Osteoblast (primary cell): ENCODE data around the gene TELO2. TPM values are rescaled to one million over a fixed set of nuclear protein-coding genes. Genes with fewer than 3 reads are reported as not detected.
"Not testable (repeated sequence)": the region's sequence is repeated elsewhere in the genome, so short reads cannot be mapped to it uniquely, and the experiment has no call there.

Source experiments
- DNase-seq: peaks from one replicate; pipeline ENCODE4 v3.0.0; 2011; ENCODE audit warnings: low spot score, mixed read lengths; ENCODE audit not compliant: insufficient read length; ENCODE audit errors: missing footprints
- H2AFZ ChIP-seq: 2 replicates; pipeline ENCODE4 v1.6.0; 2011; ENCODE audit warnings: mild to moderate bottlenecking, low read length
- H3K27ac ChIP-seq: 2 replicates; pipeline ENCODE4 v1.5.1; 2011; ENCODE audit warnings: mild to moderate bottlenecking, low read depth, low read length, moderate library complexity
- H3K27me3 ChIP-seq: 2 replicates; pipeline ENCODE4 v1.6.0; 2012; ENCODE audit warnings: mild to moderate bottlenecking, control low read depth, inconsistent platforms, low read length, moderate library complexity; ENCODE audit not compliant: insufficient read depth
- H3K36me3 ChIP-seq: 2 replicates; pipeline ENCODE4 v1.5.1; 2011; ENCODE audit warnings: mild to moderate bottlenecking, low read length, control low read depth, moderate library complexity; ENCODE audit not compliant: insufficient read depth
- H3K4me1 ChIP-seq: 2 replicates; pipeline ENCODE4 v1.5.1; 2011; ENCODE audit warnings: mild to moderate bottlenecking, low read length, control low read depth, moderate library complexity; ENCODE audit not compliant: insufficient read depth
- H3K4me2 ChIP-seq: 2 replicates; pipeline ENCODE4 v1.6.0; 2011; ENCODE audit warnings: mild to moderate bottlenecking, low read length; ENCODE audit not compliant: insufficient read depth
- H3K4me3 ChIP-seq: fragments of 200-600 bp; sonication (generic); 3 replicates; pipeline ENCODE4 v1.5.1; 2012; ENCODE audit warnings: mild to moderate bottlenecking, low read length, inconsistent platforms; ENCODE audit not compliant: insufficient read depth
- H3K79me2 ChIP-seq: 2 replicates; pipeline ENCODE4 v1.6.0; 2012; ENCODE audit warnings: mild to moderate bottlenecking, low read length, control low read depth, inconsistent platforms; ENCODE audit not compliant: insufficient read depth
- H3K9me3 ChIP-seq: 2 replicates; pipeline ENCODE4 v1.5.1; 2011; ENCODE audit warnings: low read depth, low read length, control low read depth
- H4K20me1 ChIP-seq: 2 replicates; pipeline ENCODE4 v1.6.0; 2012; ENCODE audit warnings: mild to moderate bottlenecking, low read length, control low read depth; ENCODE audit not compliant: insufficient read depth
- total RNA-seq: library from RNA; depleted of rRNA; stranded (reverse); fragments of >200 nt; gene quantifications from 2 replicates; pipeline ENCODE4 v1.2.3, GENCODE V29; 2012
- TF ChIP-seq, protein P1 (sequence below): IDR thresholded peaks from 2 replicates; pipeline ENCODE4 v1.5.1; 2011; ENCODE audit warnings: mild to moderate bottlenecking, low read depth, low read length, moderate library complexity; ENCODE audit errors: extremely low read depth

TELO2 gene
- total RNA-seq, 1 donor: 18.1 TPM

DNA sequence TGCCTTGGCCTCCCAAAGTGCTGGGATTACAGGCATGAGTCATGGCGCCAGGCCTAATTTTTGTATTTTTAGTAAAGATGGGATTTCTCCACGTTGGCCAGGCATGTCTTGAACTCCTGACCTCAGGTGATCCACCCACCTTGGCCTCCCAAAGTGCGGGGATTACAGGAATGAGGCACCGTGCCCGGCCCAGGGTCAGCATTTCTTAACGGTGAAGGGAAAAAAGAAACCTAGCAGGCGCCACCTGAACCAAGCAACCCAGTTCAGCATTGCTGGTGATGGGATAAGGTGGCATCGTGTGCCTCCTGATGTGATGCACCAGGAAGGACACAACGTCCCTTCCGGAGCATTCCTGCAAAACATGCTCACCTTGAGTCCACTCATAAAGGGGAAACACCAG lies 16.1 kb upstream of the TELO2 start:
- H3K27ac ChIP-seq: no peak overlapping the region
- peaks cover 32% of the 10 kb centered on the region for H3K79me2 ChIP-seq
- peaks cover 13% of the 10 kb centered on the region for H3K4me1 ChIP-seq
- no peaks in the 10 kb centered on the region for H3K36me3 ChIP-seq
- H3K9me3 ChIP-seq: peaks cover 2% of the 10 kb centered on the region
- H3K4me3 ChIP-seq: no peak overlapping the region
- H4K20me1 ChIP-seq: no peaks in the 10 kb centered on the region
- no peak for DNase-seq
- TF ChIP-seq, protein P1, sequence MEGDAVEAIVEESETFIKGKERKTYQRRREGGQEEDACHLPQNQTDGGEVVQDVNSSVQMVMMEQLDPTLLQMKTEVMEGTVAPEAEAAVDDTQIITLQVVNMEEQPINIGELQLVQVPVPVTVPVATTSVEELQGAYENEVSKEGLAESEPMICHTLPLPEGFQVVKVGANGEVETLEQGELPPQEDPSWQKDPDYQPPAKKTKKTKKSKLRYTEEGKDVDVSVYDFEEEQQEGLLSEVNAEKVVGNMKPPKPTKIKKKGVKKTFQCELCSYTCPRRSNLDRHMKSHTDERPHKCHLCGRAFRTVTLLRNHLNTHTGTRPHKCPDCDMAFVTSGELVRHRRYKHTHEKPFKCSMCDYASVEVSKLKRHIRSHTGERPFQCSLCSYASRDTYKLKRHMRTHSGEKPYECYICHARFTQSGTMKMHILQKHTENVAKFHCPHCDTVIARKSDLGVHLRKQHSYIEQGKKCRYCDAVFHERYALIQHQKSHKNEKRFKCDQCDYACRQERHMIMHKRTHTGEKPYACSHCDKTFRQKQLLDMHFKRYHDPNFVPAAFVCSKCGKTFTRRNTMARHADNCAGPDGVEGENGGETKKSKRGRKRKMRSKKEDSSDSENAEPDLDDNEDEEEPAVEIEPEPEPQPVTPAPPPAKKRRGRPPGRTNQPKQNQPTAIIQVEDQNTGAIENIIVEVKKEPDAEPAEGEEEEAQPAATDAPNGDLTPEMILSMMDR: no peak
- H3K4me2 ChIP-seq: no peak overlapping the region
- no peak overlapping the region for H2AFZ ChIP-seq
- no peaks in the 10 kb centered on the region for H3K27me3 ChIP-seq

DNA sequence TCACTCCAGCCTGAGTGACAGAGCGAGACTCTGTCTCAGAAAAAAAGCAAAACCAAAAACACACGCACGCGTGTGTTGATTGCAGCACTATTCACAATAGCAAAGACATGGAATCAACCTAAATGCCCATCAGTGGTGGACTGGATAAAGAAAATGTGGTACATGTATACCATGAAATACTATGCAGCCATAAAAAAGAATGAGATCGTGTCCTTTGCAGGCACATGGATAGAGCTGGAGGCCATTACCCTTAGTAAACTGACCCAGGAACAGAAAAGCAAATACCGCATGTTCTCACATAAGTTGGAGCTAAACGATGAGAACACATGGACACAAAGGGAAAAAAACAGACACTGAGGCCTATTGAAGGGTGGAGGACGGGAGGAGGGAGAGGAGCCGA lies 14.2 kb upstream of the TELO2 start:
- H3K27me3 ChIP-seq, H4K20me1 ChIP-seq, DNase-seq, H3K36me3 ChIP-seq, H3K4me2 ChIP-seq, H2AFZ ChIP-seq, H3K4me3 ChIP-seq, H3K9me3 ChIP-seq, H3K27ac ChIP-seq: not testable (repeated sequence)
- Histone ChIP-seq H3K4me1 (peaks cover 11% of the 10 kb centered on the region), H3K79me2 (peaks cover 16% of the 10 kb centered on the region)

DNA sequence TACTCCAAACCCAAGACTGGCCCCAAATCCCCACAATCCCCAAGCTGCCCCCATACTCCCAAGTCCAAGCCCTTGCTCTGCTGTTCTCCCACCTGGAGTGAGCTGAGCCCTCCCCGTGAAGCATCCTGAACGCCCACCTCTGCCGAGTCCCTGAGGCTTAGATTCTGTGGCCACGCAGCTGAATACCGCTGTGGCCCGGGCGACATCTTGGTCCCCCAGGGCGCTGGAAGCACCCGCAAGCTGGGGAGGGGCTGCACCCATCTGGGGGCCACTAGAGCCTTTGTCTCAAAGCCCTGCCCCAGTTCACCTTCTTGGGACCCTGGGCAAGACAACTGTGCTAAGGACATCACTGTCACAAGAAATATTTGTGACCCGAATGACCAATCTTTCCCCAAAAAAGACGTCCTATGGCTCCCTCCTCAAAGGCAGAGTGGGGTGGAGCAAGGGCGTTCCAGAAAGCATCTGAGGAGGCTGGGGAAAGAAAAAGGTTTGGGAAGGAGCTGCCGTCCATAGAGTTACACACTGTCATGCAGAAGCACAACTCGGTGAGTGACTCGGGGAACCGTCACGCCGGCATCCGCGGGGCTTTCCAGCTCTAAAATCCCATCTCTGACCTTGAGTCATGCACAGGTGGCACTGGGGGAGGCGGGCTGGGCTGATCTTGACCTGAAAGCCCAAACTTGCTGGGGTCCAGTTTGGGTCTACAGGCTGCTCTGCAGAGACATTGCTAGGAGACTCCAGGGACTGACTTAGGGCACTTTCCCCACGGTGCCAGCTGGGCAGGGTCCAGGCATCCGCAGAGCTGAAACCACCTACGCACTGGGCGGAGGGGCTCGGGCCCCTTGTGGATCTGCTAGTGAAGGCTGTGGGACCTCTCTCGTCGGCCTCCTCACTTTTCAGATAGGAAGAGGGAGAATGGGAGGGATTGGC lies 11.0 kb upstream of the TELO2 start:
- H3K79me2 ChIP-seq: no peaks in the 10 kb centered on the region
- H3K9me3 ChIP-seq: peaks cover under 1% of the 10 kb centered on the region
- no peaks in the 10 kb centered on the region for H3K27me3 ChIP-seq
- H3K4me3 ChIP-seq: no peak overlapping the region
- no peak overlapping the region for H3K4me2 ChIP-seq
- no peaks in the 10 kb centered on the region for H3K4me1 ChIP-seq
- H2AFZ ChIP-seq: no peak overlapping the region
- H3K27ac ChIP-seq: no peak overlapping the region
- no peaks in the 10 kb centered on the region for H3K36me3 ChIP-seq
- no peaks in the 10 kb centered on the region for H4K20me1 ChIP-seq
- TF ChIP-seq, protein P1: no peak
- DNase-seq: no peak

DNA sequence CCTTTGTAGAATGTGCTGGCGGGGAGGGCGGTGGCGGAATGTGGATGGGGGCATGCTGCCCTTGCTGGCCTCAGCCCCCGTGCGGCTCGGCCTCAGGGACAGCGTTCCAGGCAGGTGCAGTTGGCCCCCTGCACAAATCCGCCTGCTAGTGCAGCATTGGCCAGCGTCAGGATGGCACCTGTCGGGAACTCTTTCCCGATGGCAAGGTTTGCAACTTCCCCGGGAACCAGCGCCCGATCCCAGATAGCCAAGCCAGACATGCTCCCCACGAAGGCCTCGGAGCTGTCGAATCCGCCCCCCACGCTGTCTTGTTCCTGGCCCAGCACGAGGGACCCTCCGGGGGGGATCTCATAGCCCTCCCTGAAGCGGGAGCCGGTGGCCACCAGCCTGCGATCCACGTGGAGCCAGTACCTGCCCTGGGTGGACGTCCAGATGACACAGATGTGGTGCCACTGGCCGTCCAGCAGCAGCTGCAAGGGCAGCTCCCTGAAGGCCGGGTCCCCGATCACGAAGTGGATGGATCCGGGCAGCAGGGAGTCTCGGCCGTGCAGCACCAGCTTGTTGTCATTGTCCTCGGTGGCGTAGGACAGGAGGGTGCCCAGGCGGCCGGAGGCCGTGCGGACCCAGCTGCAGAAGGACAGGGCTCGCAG lies 7.2 kb upstream of the TELO2 start:
- H3K79me2 ChIP-seq: no peaks in the 10 kb centered on the region
- no peak overlapping the region for H2AFZ ChIP-seq
- H3K4me3 ChIP-seq: no peak overlapping the region
- H3K27me3 ChIP-seq: no peaks in the 10 kb centered on the region
- H3K4me1 ChIP-seq: no peaks in the 10 kb centered on the region
- H3K4me2 ChIP-seq: no peak overlapping the region
- H3K27ac ChIP-seq: no peak overlapping the region
- no peaks in the 10 kb centered on the region for H4K20me1 ChIP-seq
- no peaks in the 10 kb centered on the region for H3K36me3 ChIP-seq
- TF ChIP-seq, protein P1: no peak
- H3K9me3 ChIP-seq: no peaks in the 10 kb centered on the region
- DNase-seq: no peak
